HEK293 (cell line): ENCODE data around the gene ZNF579.
A peak's percentile ranks its signal among the peaks of the same experiment; 100 is the strongest.

ENCODE experiments used
- CTCF ChIA-PET: fragments of 350-600 bp; formaldehyde crosslinking; extraction: SDS; loops from one replicate; lab custom pipeline; 2021; ENCODE audit warnings: antibody characterized with exemption; lab: Yijun Ruan, JAX
- POLR2A ChIA-PET: fragments of 300-600 bp; formaldehyde crosslinking; extraction: SDS; loops from one replicate; lab custom pipeline; 2020; ENCODE audit warnings: antibody characterized with exemption, inconsistent platforms; lab: Yijun Ruan, JAX
- H3K27ac ChIP-seq: fragments of 200-500 bp; sonication (Bioruptor generic); 2 replicates; pipeline ENCODE4 v1.5.1; 2014; ENCODE audit warnings: low read depth, low read length, control low read depth, inconsistent platforms; ENCODE audit errors: extremely low read depth
- H3K36me3 ChIP-seq, 2 experiments: fragments of 200-500 bp in 1 of 2; sonication (Bioruptor generic) in 1 of 2; 1 replicate in 1 of 2; 2 replicates in 1 of 2; pipeline ENCODE4 v1.5.1; 2014 to 2017; ENCODE audit warnings: inconsistent platforms in 2 of 2, low read length in 2 of 2; ENCODE audit not compliant: control insufficient read depth in 2 of 2, insufficient read depth in 1 of 2
- H3K4me1 ChIP-seq: fragments of 200-500 bp; sonication (Bioruptor generic); 2 replicates; pipeline ENCODE4 v1.5.1; 2014; ENCODE audit warnings: mild to moderate bottlenecking, low read length, inconsistent platforms; ENCODE audit not compliant: control insufficient read depth, insufficient read depth
- H3K4me3 ChIP-seq: 2 replicates; pipeline ENCODE4 v1.5.1; 2011; ENCODE audit warnings: low read depth, mild to moderate bottlenecking, control low read depth, low read length, moderate library complexity
- H3K9me3 ChIP-seq: fragments of 200-500 bp; sonication (Bioruptor generic); 2 replicates; pipeline ENCODE4 v1.5.1; 2014; ENCODE audit warnings: low read depth, low read length, inconsistent platforms; ENCODE audit not compliant: control insufficient read depth, insufficient read depth
- BCL11B ChIP-seq: fragments of 450-650 bp; formaldehyde crosslinking; IDR thresholded peaks from 2 replicates; pipeline ENCODE4 v1.5.1; 2016; ENCODE audit warnings: low read depth, missing biosample characterization, missing genetic modification characterization
- GFI1B ChIP-seq: fragments of 450-650 bp; formaldehyde crosslinking; IDR thresholded peaks from 2 replicates; pipeline ENCODE4 v1.5.1; 2016; ENCODE audit warnings: missing biosample characterization, missing genetic modification characterization
- KLF1 ChIP-seq: fragments of 450-650 bp; formaldehyde crosslinking; IDR thresholded peaks from 2 replicates; pipeline ENCODE4 v1.5.1; 2016; ENCODE audit warnings: missing biosample characterization, missing genetic modification characterization
- KLF8 ChIP-seq: fragments of 450-650 bp; formaldehyde crosslinking; IDR thresholded peaks from 2 replicates; pipeline ENCODE4 v1.5.1; 2016; ENCODE audit warnings: missing biosample characterization, missing genetic modification characterization
- KLF9 ChIP-seq: fragments of 450-650 bp; formaldehyde crosslinking; IDR thresholded peaks from 2 replicates; pipeline ENCODE4 v1.5.1; 2016; ENCODE audit warnings: missing biosample characterization, missing genetic modification characterization, low read depth
- REPIN1 ChIP-seq: fragments of 450-650 bp; formaldehyde crosslinking; IDR thresholded peaks from 2 replicates; pipeline ENCODE4 v1.5.1; 2017; ENCODE audit warnings: missing biosample characterization, missing genetic modification characterization, low read depth
- SP2 ChIP-seq: fragments of 450-650 bp; formaldehyde crosslinking; IDR thresholded peaks from 2 replicates; pipeline ENCODE4 v1.5.1; 2016; ENCODE audit warnings: missing biosample characterization, missing genetic modification characterization
- ZBTB10 ChIP-seq: fragments of 450-650 bp; formaldehyde crosslinking; IDR thresholded peaks from 2 replicates; pipeline ENCODE4 v1.5.1; 2016; ENCODE audit warnings: missing biosample characterization, missing genetic modification characterization
- ZNF121 ChIP-seq: fragments of 450-650 bp; formaldehyde crosslinking; IDR thresholded peaks from 2 replicates; pipeline ENCODE4 v1.5.1; 2016; ENCODE audit warnings: missing biosample characterization, missing genetic modification characterization
- ZNF19 ChIP-seq: fragments of 450-650 bp; formaldehyde crosslinking; IDR thresholded peaks from 2 replicates; pipeline ENCODE4; 2016; ENCODE audit warnings: missing biosample characterization, missing genetic modification characterization, low read depth
- ZNF366 ChIP-seq: fragments of 450-650 bp; formaldehyde crosslinking; conservative IDR thresholded peaks from 2 replicates; pipeline ENCODE4 v1.5.1; 2016; ENCODE audit warnings: missing biosample characterization, missing genetic modification characterization
- ZNF37A ChIP-seq: fragments of 450-650 bp; IDR thresholded peaks from 2 replicates; pipeline ENCODE4 v1.5.1; 2018; ENCODE audit warnings: missing biosample characterization, missing genetic modification characterization
- ZNF404 ChIP-seq: fragments of 450-650 bp; formaldehyde crosslinking; IDR thresholded peaks from 2 replicates; pipeline ENCODE4 v1.5.1; 2017; ENCODE audit warnings: missing biosample characterization, missing genetic modification characterization
- ZNF449 ChIP-seq: fragments of 450-650 bp; formaldehyde crosslinking; IDR thresholded peaks from 2 replicates; pipeline ENCODE4 v1.5.1; 2017; ENCODE audit warnings: missing biosample characterization, mild to moderate bottlenecking, missing genetic modification characterization, moderate library complexity
- ZNF555 ChIP-seq: fragments of 450-650 bp; formaldehyde crosslinking; conservative IDR thresholded peaks from 2 replicates; pipeline ENCODE4 v1.5.1; 2017; ENCODE audit warnings: missing biosample characterization, mild to moderate bottlenecking, missing genetic modification characterization, inconsistent platforms
- ZNF600 ChIP-seq: fragments of 450-650 bp; formaldehyde crosslinking; IDR thresholded peaks from 2 replicates; pipeline ENCODE4 v1.5.1; 2016; ENCODE audit warnings: missing biosample characterization, missing genetic modification characterization
- ZNF707 ChIP-seq: fragments of 450-650 bp; formaldehyde crosslinking; IDR thresholded peaks from 2 replicates; pipeline ENCODE4 v1.5.1; 2016; ENCODE audit warnings: missing biosample characterization, missing genetic modification characterization
- ZSCAN18 ChIP-seq: fragments of 450-650 bp; formaldehyde crosslinking; IDR thresholded peaks from 2 replicates; pipeline ENCODE4 v1.5.1; 2016; ENCODE audit warnings: missing biosample characterization, missing genetic modification characterization
- ZSCAN23 ChIP-seq: fragments of 450-650 bp; formaldehyde crosslinking; IDR thresholded peaks from 2 replicates; pipeline ENCODE4 v1.5.1; 2016; ENCODE audit warnings: missing biosample characterization, missing genetic modification characterization
- TF ChIP-seq, protein P1 (sequence below): fragments of 450-650 bp; formaldehyde crosslinking; IDR thresholded peaks from 2 replicates; pipeline ENCODE4 v1.5.0; 2017; ENCODE audit warnings: missing biosample characterization, missing genetic modification characterization, borderline replicate concordance
- TF ChIP-seq, protein P2 (sequence below): fragments of 450-650 bp; formaldehyde crosslinking; optimal IDR thresholded peaks from 2 replicates; pipeline ENCODE3; 2016; ENCODE audit warnings: missing biosample characterization, mild to moderate bottlenecking, missing genetic modification characterization
- TF ChIP-seq, protein P3 (sequence below): fragments of 450-650 bp; formaldehyde crosslinking; IDR thresholded peaks from 2 replicates; pipeline ENCODE4 v1.5.1; 2016; ENCODE audit warnings: missing biosample characterization, missing genetic modification characterization

ZNF579 gene

DNA sequence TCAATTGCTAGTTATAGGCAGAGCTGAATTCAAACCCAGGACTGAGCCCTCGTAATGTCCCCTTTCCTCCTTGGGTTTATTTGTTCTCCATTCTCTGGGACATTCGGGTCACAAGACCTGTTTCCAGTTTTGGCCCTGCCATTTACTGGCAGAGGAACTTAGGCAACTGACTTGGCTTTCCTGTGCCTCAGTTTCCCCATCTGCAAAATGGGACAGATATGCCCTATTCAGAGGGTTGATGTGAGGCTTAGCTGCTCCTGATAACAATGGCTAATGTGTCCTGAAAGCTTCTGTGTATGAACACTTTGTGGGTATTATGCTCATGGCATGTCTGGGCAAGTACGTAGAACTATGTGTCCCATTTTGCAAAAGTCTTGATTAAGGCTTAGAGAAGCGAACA, 20.4 kb upstream of the ZNF579 start:
- Histone ChIP-seq H3K36me3 (peaks cover 10 to 13% of the 10 kb centered on the region in 2 experiments; a peak in 2 of 3 replicates), H3K4me1 (peaks cover 3% of the 10 kb centered on the region; the same call in 1 of the 2 replicates), H3K9me3 (no peaks in the 10 kb centered on the region), H3K27ac (peak overlapping the region; percentile 66), H3K4me3 (peak overlapping the region; percentile 97)
- TF ChIP-seq GFI1B (tag by site-specific recombination) (no peak), ZNF19 (tag by site-specific recombination) (no peak), KLF9 (tag by site-specific recombination) (no peak), ZSCAN23 (tag by site-specific recombination) (no peak), ZNF366 (tag by site-specific recombination) (no peak), ZNF600 (tag by site-specific recombination) (no peak), BCL11B (tag by site-specific recombination) (no peak), ZNF707 (tag by site-specific recombination) (no peak), ZNF121 (tag by site-specific recombination) (no peak), ZNF37A (tag by site-specific recombination) (no peak), REPIN1 (tag by site-specific recombination) (no peak)
- TF ChIP-seq, protein P1, sequence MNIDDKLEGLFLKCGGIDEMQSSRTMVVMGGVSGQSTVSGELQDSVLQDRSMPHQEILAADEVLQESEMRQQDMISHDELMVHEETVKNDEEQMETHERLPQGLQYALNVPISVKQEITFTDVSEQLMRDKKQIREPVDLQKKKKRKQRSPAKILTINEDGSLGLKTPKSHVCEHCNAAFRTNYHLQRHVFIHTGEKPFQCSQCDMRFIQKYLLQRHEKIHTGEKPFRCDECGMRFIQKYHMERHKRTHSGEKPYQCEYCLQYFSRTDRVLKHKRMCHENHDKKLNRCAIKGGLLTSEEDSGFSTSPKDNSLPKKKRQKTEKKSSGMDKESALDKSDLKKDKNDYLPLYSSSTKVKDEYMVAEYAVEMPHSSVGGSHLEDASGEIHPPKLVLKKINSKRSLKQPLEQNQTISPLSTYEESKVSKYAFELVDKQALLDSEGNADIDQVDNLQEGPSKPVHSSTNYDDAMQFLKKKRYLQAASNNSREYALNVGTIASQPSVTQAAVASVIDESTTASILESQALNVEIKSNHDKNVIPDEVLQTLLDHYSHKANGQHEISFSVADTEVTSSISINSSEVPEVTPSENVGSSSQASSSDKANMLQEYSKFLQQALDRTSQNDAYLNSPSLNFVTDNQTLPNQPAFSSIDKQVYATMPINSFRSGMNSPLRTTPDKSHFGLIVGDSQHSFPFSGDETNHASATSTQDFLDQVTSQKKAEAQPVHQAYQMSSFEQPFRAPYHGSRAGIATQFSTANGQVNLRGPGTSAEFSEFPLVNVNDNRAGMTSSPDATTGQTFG = no peak
- TF ChIP-seq, protein P2, sequence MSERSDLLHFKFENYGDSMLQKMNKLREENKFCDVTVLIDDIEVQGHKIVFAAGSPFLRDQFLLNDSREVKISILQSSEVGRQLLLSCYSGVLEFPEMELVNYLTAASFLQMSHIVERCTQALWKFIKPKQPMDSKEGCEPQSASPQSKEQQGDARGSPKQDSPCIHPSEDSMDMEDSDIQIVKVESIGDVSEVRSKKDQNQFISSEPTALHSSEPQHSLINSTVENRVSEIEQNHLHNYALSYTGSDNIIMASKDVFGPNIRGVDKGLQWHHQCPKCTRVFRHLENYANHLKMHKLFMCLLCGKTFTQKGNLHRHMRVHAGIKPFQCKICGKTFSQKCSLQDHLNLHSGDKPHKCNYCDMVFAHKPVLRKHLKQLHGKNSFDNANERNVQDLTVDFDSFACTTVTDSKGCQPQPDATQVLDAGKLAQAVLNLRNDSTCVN = no peak
- POLR2A ChIA-PET = interaction anchor here (0.5 to 3.8 kb wide), 4 partner anchors 25 to 341 kb away, joined by 3 to 34 read pairs (median 10); partner anchors contain the start of genes KMT5C, ZNF628 and ZNF784
- CTCF ChIA-PET = interaction anchor here (0.9 to 2.9 kb wide), 2 partner anchors 97 to 134 kb away, joined by 3 to 8 read pairs; no protein-coding TSS in a partner anchor

DNA sequence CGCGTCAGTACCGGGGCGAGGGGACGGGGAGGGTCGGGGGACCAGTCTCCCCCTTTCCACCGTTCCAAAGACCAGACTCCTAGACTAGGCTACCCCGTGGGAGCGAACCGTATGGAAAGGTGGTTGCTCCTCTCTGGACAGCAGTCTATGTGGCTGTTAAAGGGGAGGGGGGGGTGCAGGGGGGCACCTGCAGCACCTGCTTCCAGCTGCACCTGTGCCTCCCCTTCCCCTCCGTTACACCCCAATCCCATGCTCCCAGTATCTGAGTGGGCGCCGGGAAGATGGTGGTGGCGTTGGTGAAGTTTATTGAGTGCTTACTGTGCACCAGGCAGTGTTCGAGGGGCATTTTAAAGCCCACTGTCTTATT, 20.0 kb upstream of the ZNF579 start:
- Histone ChIP-seq H3K9me3 (no peaks in the 10 kb centered on the region), H3K36me3 (peaks cover 10 to 17% of the 10 kb centered on the region in 2 experiments; a peak in 2 of 3 replicates), H3K4me3 (peak overlapping the region; percentile 97), H3K4me1 (peaks cover 3% of the 10 kb centered on the region; the same call in 1 of the 2 replicates), H3K27ac (peak overlapping the region; percentile 66)
- POLR2A ChIA-PET = interaction anchor here (0.5 to 4.4 kb wide), 10 partner anchors 14 to 341 kb away, joined by 3 to 71 read pairs (median 10); partner anchors contain the start of genes ISOC2, KMT5C, NAT14 and PPP6R1
- CTCF ChIA-PET = interaction anchor here (2.9 kb wide), 1 partner anchor 133 kb away, joined by 8 read pairs; no protein-coding TSS in a partner anchor
- TF ChIP-seq, protein P3, sequence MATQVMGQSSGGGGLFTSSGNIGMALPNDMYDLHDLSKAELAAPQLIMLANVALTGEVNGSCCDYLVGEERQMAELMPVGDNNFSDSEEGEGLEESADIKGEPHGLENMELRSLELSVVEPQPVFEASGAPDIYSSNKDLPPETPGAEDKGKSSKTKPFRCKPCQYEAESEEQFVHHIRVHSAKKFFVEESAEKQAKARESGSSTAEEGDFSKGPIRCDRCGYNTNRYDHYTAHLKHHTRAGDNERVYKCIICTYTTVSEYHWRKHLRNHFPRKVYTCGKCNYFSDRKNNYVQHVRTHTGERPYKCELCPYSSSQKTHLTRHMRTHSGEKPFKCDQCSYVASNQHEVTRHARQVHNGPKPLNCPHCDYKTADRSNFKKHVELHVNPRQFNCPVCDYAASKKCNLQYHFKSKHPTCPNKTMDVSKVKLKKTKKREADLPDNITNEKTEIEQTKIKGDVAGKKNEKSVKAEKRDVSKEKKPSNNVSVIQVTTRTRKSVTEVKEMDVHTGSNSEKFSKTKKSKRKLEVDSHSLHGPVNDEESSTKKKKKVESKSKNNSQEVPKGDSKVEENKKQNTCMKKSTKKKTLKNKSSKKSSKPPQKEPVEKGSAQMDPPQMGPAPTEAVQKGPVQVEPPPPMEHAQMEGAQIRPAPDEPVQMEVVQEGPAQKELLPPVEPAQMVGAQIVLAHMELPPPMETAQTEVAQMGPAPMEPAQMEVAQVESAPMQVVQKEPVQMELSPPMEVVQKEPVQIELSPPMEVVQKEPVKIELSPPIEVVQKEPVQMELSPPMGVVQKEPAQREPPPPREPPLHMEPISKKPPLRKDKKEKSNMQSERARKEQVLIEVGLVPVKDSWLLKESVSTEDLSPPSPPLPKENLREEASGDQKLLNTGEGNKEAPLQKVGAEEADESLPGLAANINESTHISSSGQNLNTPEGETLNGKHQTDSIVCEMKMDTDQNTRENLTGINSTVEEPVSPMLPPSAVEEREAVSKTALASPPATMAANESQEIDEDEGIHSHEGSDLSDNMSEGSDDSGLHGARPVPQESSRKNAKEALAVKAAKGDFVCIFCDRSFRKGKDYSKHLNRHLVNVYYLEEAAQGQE (tag by site-specific recombination) = no peak
- no peak for TF ChIP-seq ZSCAN18 (tag by site-specific recombination)
- no peak for TF ChIP-seq ZNF555 (tag by site-specific recombination)
- no peak for TF ChIP-seq ZNF404 (tag by site-specific recombination)
- TF ChIP-seq KLF8 (tag by site-specific recombination) = no peak
- 0 out of 2 replicates have a peak, but pooled peaks have one; percentile 5 for TF ChIP-seq SP2 (tag by site-specific recombination)
- TF ChIP-seq ZBTB10 (tag by site-specific recombination) = peak; percentile 76
- peak; percentile 38; the same call in 1 of the 2 replicates for TF ChIP-seq ZNF449 (tag by site-specific recombination)
- TF ChIP-seq KLF1 = no peak
